ENCODE measurements around the gene KCNJ15. TPM values are rescaled to one million over a fixed set of nuclear protein-coding genes. Genes with fewer than 3 reads are reported as not detected.

KCNJ15 gene
- total and polyA plus RNA-seq, 2 of the 8 experiments (the other 6 are each of a cell fraction or from before 2014, with no cell fraction given): under 0.01 TPM; not detected in 1

DNA sequence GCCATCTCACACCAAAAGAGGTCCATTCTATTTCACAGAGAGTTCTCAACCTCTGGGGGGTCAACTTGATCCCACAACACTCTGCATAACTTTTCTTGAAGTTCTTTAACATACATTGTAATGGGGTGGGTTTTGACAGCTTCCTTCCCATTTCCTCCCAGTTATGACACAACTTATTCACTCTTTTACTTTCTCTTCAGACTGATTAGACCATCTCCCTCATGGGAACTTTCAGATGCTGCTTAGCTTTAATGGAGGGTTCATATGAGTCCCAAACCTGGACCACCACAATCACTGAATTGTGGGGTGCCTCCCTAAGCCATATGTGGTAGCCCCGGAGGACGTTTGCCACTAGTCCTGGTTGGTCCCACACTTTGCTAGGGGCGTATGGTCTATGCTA, 28.3 kb upstream of the KCNJ15 start:
- H3K4me1 ChIP-seq (replicated peaks in 1 of 4; ENCODE audit: control insufficient read depth in 3 of 4, insufficient read depth in 4 of 4, low read length in 3 of 4): peaks cover 0 to 11% (median 6%) of the 10 kb centered on the region in 4 experiments; a peak in 4 of 7 replicates
- H2BK15ac ChIP-seq (ENCODE audit: low read length): no peak overlapping the region
- CTCF ChIA-PET (ENCODE audit: partially characterized antibody): interaction anchor here (0.7 to 1.1 kb wide), 2 partner anchors 9 to 124 kb away, joined by 3 read pairs; no protein-coding TSS in a partner anchor
- H3K23me2 ChIP-seq (ENCODE audit: low read depth, low read length): no peaks in the 10 kb centered on the region
- DNase-seq (ENCODE audit: low read depth in 1 of 2, low spot score in 2 of 2): no peak
- no peak overlapping the region for H3K23ac ChIP-seq (ENCODE audit: insufficient read length)
- peak overlapping the region; percentile 17 for H4K91ac ChIP-seq (replicated peaks; ENCODE audit: insufficient read length, low read length)
- peaks cover 0 to 21% (median 0%) of the 10 kb centered on the region in 4 experiments; a peak in 3 of 8 replicates for H3K36me3 ChIP-seq (ENCODE audit: control insufficient read depth in 2 of 4, insufficient read depth in 4 of 4, low read length in 3 of 4)
- TF ChIP-seq CHD1 (IDR thresholded peaks at IDR 0.05; ENCODE audit: low read depth, low read length) (no peak), ASH2L (IDR thresholded peaks at IDR 0.05; ENCODE audit: low read length) (peak; percentile 1)
- no peak overlapping the region for H2AFZ ChIP-seq (ENCODE audit: low read length)
- H3K9me3 ChIP-seq (ENCODE audit: insufficient read depth in 2 of 2, low read depth in 1 of 2, low read length in 1 of 2): peaks cover 52 to 64% of the 10 kb centered on the region in 2 experiments
- H4K8ac ChIP-seq (ENCODE audit: extremely low read depth, insufficient read depth, low read length): no peak overlapping the region
- no peaks in the 10 kb centered on the region for H3K27me3 ChIP-seq (replicated peaks in 1 of 4; ENCODE audit: control insufficient read depth in 3 of 4, extremely low read depth in 1 of 4, insufficient read depth in 3 of 4, low read length in 3 of 4)
- no peak overlapping the region for H3K27ac ChIP-seq (ENCODE audit: low read depth, low read length)
- POLR2A ChIA-PET (ENCODE audit: partially characterized antibody): interaction anchor here (0.8 kb wide), 1 partner anchor 244 kb away, joined by 3 read pairs; no protein-coding TSS in a partner anchor
- H3K4me2 ChIP-seq (ENCODE audit: insufficient read depth in 1 of 2, low read depth in 2 of 2, low read length in 2 of 2): peak overlapping the region; percentile 8 to 54; a peak in 2 of 4 replicates
- H3K79me1 ChIP-seq (ENCODE audit: low read depth, low read length): no peaks in the 10 kb centered on the region
- H3K56ac ChIP-seq (replicated peaks; ENCODE audit: insufficient read length, low read depth, low read length): no peak overlapping the region
- no peak for FAIRE-seq
- no peak overlapping the region for H3K4ac ChIP-seq (replicated peaks; ENCODE audit: insufficient read length, low read depth, low read length)
- H2BK20ac ChIP-seq (ENCODE audit: low read length): 0 out of 2 replicates have a peak overlapping the region, but pooled peaks have one; percentile 80
- no peaks in the 10 kb centered on the region for H3K79me2 ChIP-seq (ENCODE audit: control insufficient read depth in 1 of 2, insufficient read depth in 2 of 2, low read length in 2 of 2)
- H4K5ac ChIP-seq (ENCODE audit: insufficient read length, low read depth, low read length): peak overlapping the region; percentile 6
- no peak overlapping the region for H3K9ac ChIP-seq (replicated peaks in 1 of 4; ENCODE audit: extremely low read depth in 1 of 4, low read depth in 3 of 4, low read length in 3 of 4)
- H2BK12ac ChIP-seq (ENCODE audit: low read depth, low read length): peak overlapping the region; percentile 21; the same call in 1 of the 2 replicates
- no peaks in the 10 kb centered on the region for H4K20me1 ChIP-seq (replicated peaks in 1 of 2; ENCODE audit: control insufficient read depth in 1 of 2, insufficient read depth in 2 of 2, low read length in 2 of 2)
- H2BK5ac ChIP-seq (ENCODE audit: low read depth, low read length): peak overlapping the region; percentile 44; the same call in 1 of the 2 replicates
- H2AK5ac ChIP-seq (ENCODE audit: low read depth, low read length): no peak overlapping the region
- H2BK120ac ChIP-seq (replicated peaks; ENCODE audit: low read depth, low read length): no peak overlapping the region
- H3K4me3 ChIP-seq (ENCODE audit: extremely low read depth in 1 of 4, insufficient read depth in 2 of 4, low read depth in 3 of 4, low read length in 4 of 4): peak overlapping the region in 1 of 4 experiments; percentile 41; a peak in 1 of 8 replicates
- WGBS, 2 experiments (ENCODE audit: extremely low coverage in 1 of 2, insufficient coverage in 1 of 2, insufficient read length in 1 of 2, insufficient replicate concordance in 2 of 2, low coverage in 1 of 2, low lambda C conversion rate in 2 of 2, missing lambda C conversion rate in 1 of 2): 97% methylated on average over 3 of the region's 3 CpGs; no CpG with 5 or more reads in 1 of the 2 experiments
- no peak overlapping the region for H3K18ac ChIP-seq (ENCODE audit: extremely low read depth, low read length)
- no peak overlapping the region for H3K14ac ChIP-seq (ENCODE audit: insufficient read length)

All from H1 (cell line).